Measurements from ENCODE around the gene GPR39. TPM values are rescaled to one million over a fixed set of nuclear protein-coding genes. Genes with fewer than 3 reads are reported as not detected.

Gene GPR39
- polyA plus RNA-seq, 2 of the 4 experiments (the other 2 are of a cell fraction), result 11.3 to 11.8 TPM

- TF ChIP-seq BCL3 (IDR thresholded peaks at IDR 0.05), result no peak
These were observed 181.2 kb downstream of the GPR39 start (continued) for GRCh38 chr2:132597831-132598230.

- ATAC-seq (no peak), DNase-seq (ENCODE audit: low read depth in 1 of 2, low spot score in 1 of 2) (no peak), FAIRE-seq (no peak)
- Histone ChIP-seq H3K4me2 (no peak overlapping the region), H3K27ac (no peak overlapping the region), H3K4me3 (no peak overlapping the region), H3K4me1 (no peaks in the 10 kb centered on the region), H3K9me3 (no peaks in the 10 kb centered on the region)
- TF ChIP-seq RNF2 (IDR thresholded peaks at IDR 0.05; ENCODE audit: borderline replicate concordance, low read depth) (no peak), KDM5A (IDR thresholded peaks at IDR 0.05) (no peak), MYC (IDR thresholded peaks at IDR 0.05; ENCODE audit: borderline replicate concordance, low read length) (no peak)
- POLR2A ChIA-PET, result no interaction called here
- 90% methylated on average over 3 of the region's 3 CpGs for WGBS (ENCODE audit: missing lambda C conversion rate)
- CTCF ChIA-PET, result interaction anchor here (1.2 to 1.7 kb wide), 2 partner anchors 12 to 28 kb away, joined by 4 read pairs; no protein-coding TSS in a partner anchor
These were observed 181.9 kb downstream of the GPR39 start for GRCh38 chr2:132598536-132598935.

GRCh38 chr2:132599556-132599955 lies 183.0 kb downstream of the GPR39 start:
- ChIA-PET CTCF (interaction anchor here (1.7 kb wide), 1 partner anchor 27 kb away, joined by 4 read pairs; no protein-coding TSS in a partner anchor), POLR2A (no interaction called here)
- FAIRE-seq (no peak), ATAC-seq (no peak), DNase-seq (ENCODE audit: low read depth in 1 of 2, low spot score in 1 of 2) (no peak)
- H3K4me3 ChIP-seq, result no peak overlapping the region
- H3K27ac ChIP-seq, result no peak overlapping the region
- WGBS (ENCODE audit: missing lambda C conversion rate), result 96% methylated on average over 4 of the region's 4 CpGs
- H3K4me2 ChIP-seq, result no peak overlapping the region
- H3K9me3 ChIP-seq, result no peaks in the 10 kb centered on the region
- TF ChIP-seq SREBF2 (IDR thresholded peaks at IDR 0.05), result no peak
- TF ChIP-seq CHD2 (IDR thresholded peaks at IDR 0.05; ENCODE audit: low read length, partially characterized antibody), result no peak
- TF ChIP-seq EHF (CRISPR knock-in tag; IDR thresholded peaks at IDR 0.05), result no peak
- no peak for TF ChIP-seq SMC3 (IDR thresholded peaks at IDR 0.05)
- TF ChIP-seq PBX3 (IDR thresholded peaks at IDR 0.05), result no peak
- TF ChIP-seq CBX8 (IDR thresholded peaks at IDR 0.05), result no peak
- TF ChIP-seq NFE2L2 (conservative IDR thresholded peaks at IDR 0.05; ENCODE audit: low read length), result no peak
- no peak for TF ChIP-seq GATA3 (IDR thresholded peaks at IDR 0.05; ENCODE audit: borderline replicate concordance)
- TF ChIP-seq CEBPB (IDR thresholded peaks at IDR 0.05), result no peak
- no peak for TF ChIP-seq ZFP36 (IDR thresholded peaks at IDR 0.05; ENCODE audit: borderline replicate concordance, partially characterized antibody)
- no peak for TF ChIP-seq CTCF (IDR thresholded peaks at IDR 0.05)
- no peak for TF ChIP-seq POLR2A (IDR thresholded peaks at IDR 0.05; ENCODE audit: low read length)
- no peak for TF ChIP-seq ESRRA (IDR thresholded peaks at IDR 0.05; ENCODE audit: borderline replicate concordance, low read length)
- no peak for TF ChIP-seq USF2 (IDR thresholded peaks at IDR 0.05)
- TF ChIP-seq MAZ (IDR thresholded peaks at IDR 0.05; ENCODE audit: borderline replicate concordance, low read depth, low read length), result no peak
- no peak for TF ChIP-seq E2F6 (IDR thresholded peaks at IDR 0.05; ENCODE audit: borderline replicate concordance, low read depth)
- TF ChIP-seq ZNF302 (CRISPR knock-in tag; IDR thresholded peaks at IDR 0.05), result no peak
- no peak for TF ChIP-seq JUNB (IDR thresholded peaks at IDR 0.05)
- no peaks in the 10 kb centered on the region for H3K4me1 ChIP-seq

Data from A549 (cell line).